H1 (cell line): ENCODE results near the gene OR10A6. TPM values are rescaled to one million over a fixed set of nuclear protein-coding genes. Genes with fewer than 3 reads are reported as not detected.

Source experiments
- CTCF ChIA-PET: fragments of 300-600 bp; sonication (Branson Sonifier 250); formaldehyde crosslinking; loops from one replicate; lab custom pipeline; 2021; ENCODE audit not compliant: partially characterized antibody; lab: Charles Lee
- POLR2A ChIA-PET: fragments of 300-600 bp; sonication (Branson Sonifier 250); formaldehyde crosslinking; loops from one replicate; lab custom pipeline; 2021; ENCODE audit warnings: inconsistent platforms; ENCODE audit not compliant: partially characterized antibody; lab: Charles Lee
- DNase-seq, 2 experiments: peaks; one replicate each; pipeline versions ENCODE4 v3.0.0 to v3.0.0-alpha.2; 2010 to 2022; ENCODE audit warnings: low spot score in 2 of 2, low read depth in 1 of 2, mixed read lengths in 1 of 2
- FAIRE-seq: peaks from 2 replicates; lab custom pipeline; 2011; peaks lifted over from hg19 to GRCh38; lab: Jason Lieb, UNC
- H2AFZ ChIP-seq: 2 replicates; pipeline ENCODE4 v1.8.1; 2012; ENCODE audit warnings: low read length, inconsistent platforms
- H2AK5ac ChIP-seq: 2 replicates; pipeline ENCODE4 v1.6.1; 2013; ENCODE audit warnings: low read depth, low read length
- H2BK120ac ChIP-seq: replicated peaks from 2 replicates; pipeline ENCODE3; 2013; ENCODE audit warnings: low read depth, low read length, inconsistent platforms
- H2BK12ac ChIP-seq: 2 replicates; pipeline ENCODE4 v1.6.1; 2013; ENCODE audit warnings: low read depth, low read length
- H2BK15ac ChIP-seq: 2 replicates; pipeline ENCODE4 v1.6.1; 2013; ENCODE audit warnings: low read length
- H2BK20ac ChIP-seq: 2 replicates; pipeline ENCODE4 v1.6.1; 2013; ENCODE audit warnings: low read length
- H2BK5ac ChIP-seq: 2 replicates; pipeline ENCODE4 v1.6.1; 2013; ENCODE audit warnings: low read depth, low read length
- H3K14ac ChIP-seq: 2 replicates; pipeline ENCODE4 v1.6.1; 2013; ENCODE audit warnings: inconsistent platforms; ENCODE audit not compliant: insufficient read length
- H3K18ac ChIP-seq: 2 replicates; pipeline ENCODE4 v1.6.1; 2013; ENCODE audit warnings: low read length; ENCODE audit errors: extremely low read depth
- H3K23ac ChIP-seq: 2 replicates; pipeline ENCODE4 v1.6.1; 2013; ENCODE audit warnings: inconsistent platforms; ENCODE audit not compliant: insufficient read length
- H3K23me2 ChIP-seq: 2 replicates; pipeline ENCODE4 v1.6.1; 2013; ENCODE audit warnings: low read depth, low read length
- H3K27ac ChIP-seq: 2 replicates; pipeline ENCODE4 v1.6.1; 2011; ENCODE audit warnings: low read depth, low read length, inconsistent platforms
- H3K27me3 ChIP-seq, 4 experiments: replicated peaks in 1 of 4; 1 replicate in 1 of 4; 2 replicates in 3 of 4; pipeline versions ENCODE4 v1.6.1 to v1.8.1; 2011 to 2013; ENCODE audit warnings: low read length in 3 of 4, mild to moderate bottlenecking in 3 of 4, inconsistent platforms in 2 of 4, mixed read lengths in 2 of 4, moderate library complexity in 1 of 4; ENCODE audit not compliant: control insufficient read depth in 3 of 4, insufficient read depth in 3 of 4; ENCODE audit errors: extremely low read depth in 1 of 4
- H3K36me3 ChIP-seq, 4 experiments: 2 replicates each; pipeline versions ENCODE4 v1.6.1 to v1.8.1; 2011 to 2013; ENCODE audit warnings: mild to moderate bottlenecking in 4 of 4, low read length in 3 of 4, moderate library complexity in 2 of 4, control low read depth in 1 of 4, inconsistent platforms in 1 of 4; ENCODE audit not compliant: insufficient read depth in 4 of 4, control insufficient read depth in 2 of 4
- H3K4ac ChIP-seq: replicated peaks from 2 replicates; pipeline ENCODE3; 2013; ENCODE audit warnings: low read length, low read depth, mixed read lengths, inconsistent platforms; ENCODE audit not compliant: insufficient read length
- H3K4me1 ChIP-seq, 4 experiments: replicated peaks in 1 of 4; 1 replicate in 1 of 4; 2 replicates in 3 of 4; pipeline versions ENCODE4 v1.6.1 to v1.8.1; 2011 to 2013; ENCODE audit warnings: low read length in 3 of 4, inconsistent platforms in 2 of 4, mixed read lengths in 1 of 4; ENCODE audit not compliant: insufficient read depth in 4 of 4, control insufficient read depth in 3 of 4
- H3K4me2 ChIP-seq, 2 experiments: 2 replicates each; pipeline versions ENCODE4 v1.6.1 to v1.8.1; 2011 to 2013; ENCODE audit warnings: low read depth in 2 of 2, low read length in 2 of 2, control low read depth in 1 of 2, inconsistent platforms in 1 of 2, mild to moderate bottlenecking in 1 of 2; ENCODE audit not compliant: insufficient read depth in 1 of 2
- H3K4me3 ChIP-seq, 4 experiments: fragments of 200-600, 300-600 bp in 1 of 4; sonication (generic), shearing (Covaris generic), sonication (Bioruptor Twin) in 1 of 4; 2 replicates each; pipeline versions ENCODE4 v1.5.1 to v1.8.1; 2011 to 2016; ENCODE audit warnings: low read length in 4 of 4, low read depth in 3 of 4, control low read depth in 2 of 4, inconsistent platforms in 2 of 4, mild to moderate bottlenecking in 2 of 4, mixed read lengths in 1 of 4, moderate library complexity in 1 of 4; ENCODE audit not compliant: insufficient read depth in 2 of 4; ENCODE audit errors: extremely low read depth in 1 of 4
- H3K56ac ChIP-seq: replicated peaks from 2 replicates; pipeline ENCODE3; 2013; ENCODE audit warnings: low read depth, mild to moderate bottlenecking, mixed read lengths, low read length, inconsistent platforms; ENCODE audit not compliant: insufficient read length
- H3K79me1 ChIP-seq: 2 replicates; pipeline ENCODE4 v1.6.1; 2013; ENCODE audit warnings: low read depth, low read length, control low read depth
- H3K79me2 ChIP-seq, 2 experiments: 2 replicates each; pipeline versions ENCODE4 v1.6.1 to v1.8.1; 2012 to 2013; ENCODE audit warnings: low read length in 2 of 2, mild to moderate bottlenecking in 2 of 2, inconsistent platforms in 1 of 2; ENCODE audit not compliant: insufficient read depth in 2 of 2, control insufficient read depth in 1 of 2
- H3K9ac ChIP-seq, 4 experiments: replicated peaks in 1 of 4; 1 replicate in 1 of 4; 2 replicates in 3 of 4; pipeline versions ENCODE4 v1.6.1 to v1.8.1; 2011 to 2013; ENCODE audit warnings: low read depth in 3 of 4, low read length in 3 of 4, control low read depth in 2 of 4, mild to moderate bottlenecking in 2 of 4, moderate library complexity in 2 of 4, inconsistent platforms in 1 of 4; ENCODE audit errors: extremely low read depth in 1 of 4
- H3K9me3 ChIP-seq, 2 experiments: 2 replicates each; pipeline versions ENCODE4 v1.6.1 to v1.8.1; 2012 to 2013; ENCODE audit warnings: mild to moderate bottlenecking in 2 of 2, moderate library complexity in 2 of 2, control low read depth in 1 of 2, inconsistent platforms in 1 of 2, low read depth in 1 of 2, low read length in 1 of 2, mixed read lengths in 1 of 2; ENCODE audit not compliant: insufficient read depth in 2 of 2
- H4K20me1 ChIP-seq, 2 experiments: replicated peaks in 1 of 2; 2 replicates each; pipeline versions ENCODE3 to v1.8.1; 2011 to 2013; ENCODE audit warnings: inconsistent platforms in 2 of 2, low read length in 2 of 2, mild to moderate bottlenecking in 1 of 2; ENCODE audit not compliant: insufficient read depth in 2 of 2, control insufficient read depth in 1 of 2
- H4K5ac ChIP-seq: 2 replicates; pipeline ENCODE4 v1.6.1; 2013; ENCODE audit warnings: low read length, low read depth, mixed read lengths, inconsistent platforms; ENCODE audit not compliant: insufficient read length
- H4K8ac ChIP-seq: 2 replicates; pipeline ENCODE4 v1.8.0; 2013; ENCODE audit warnings: mild to moderate bottlenecking, moderate library complexity, low read length, inconsistent platforms; ENCODE audit not compliant: insufficient read depth; ENCODE audit errors: extremely low read depth
- H4K91ac ChIP-seq: replicated peaks from 2 replicates; pipeline ENCODE3; 2013; ENCODE audit warnings: low read length, mixed read lengths, inconsistent platforms; ENCODE audit not compliant: insufficient read length
- ASH2L ChIP-seq: fragments of 200-600, 300-600 bp; sonication (generic); IDR thresholded peaks from one replicate; pipeline ENCODE4 v1.7.1; 2017; ENCODE audit warnings: low read length
- CBX5 ChIP-seq: fragments of 300-800, 300-1000 bp; sonication (generic); IDR thresholded peaks from 2 replicates; pipeline ENCODE4 v1.7.1; 2016; ENCODE audit warnings: antibody characterized with exemption, low read length, low read depth
- EZH2 ChIP-seq: fragments of 200-600 bp; sonication (generic); IDR thresholded peaks from 2 replicates; pipeline ENCODE4 v1.7.1; 2012; ENCODE audit warnings: low read depth, mild to moderate bottlenecking, moderate library complexity, low read length, inconsistent platforms; ENCODE audit not compliant: severe bottlenecking
- GABPA ChIP-seq: IDR thresholded peaks from 2 replicates; pipeline ENCODE4 v1.6.1; 2011; ENCODE audit warnings: mild to moderate bottlenecking, low read length, moderate library complexity, borderline replicate concordance; ENCODE audit not compliant: insufficient read depth
- POLR2A ChIP-seq, 2 experiments: IDR thresholded peaks; 1 replicate in 1 of 2; 2 replicates in 1 of 2; pipeline ENCODE4 v1.6.1; 2011; ENCODE audit warnings: low read depth in 2 of 2, low read length in 2 of 2, mild to moderate bottlenecking in 2 of 2; ENCODE audit errors: control extremely low read depth in 1 of 2
- RAD21 ChIP-seq, 2 experiments: IDR thresholded peaks in 1 of 2; conservative IDR thresholded peaks in 1 of 2; 2 replicates each; pipeline ENCODE4 v1.6.1; 2011; ENCODE audit warnings: low read depth in 2 of 2, low read length in 2 of 2, improper control_type of control experiment in 1 of 2, inconsistent platforms in 1 of 2, mild to moderate bottlenecking in 1 of 2, moderate library complexity in 1 of 2
- RBBP5 ChIP-seq: IDR thresholded peaks from 2 replicates; pipeline ENCODE4 v1.7.1; 2012; ENCODE audit warnings: low read depth, mild to moderate bottlenecking, inconsistent platforms, low read length, moderate library complexity, borderline replicate concordance
- SP1 ChIP-seq: IDR thresholded peaks from 2 replicates; pipeline ENCODE4 v1.6.1; 2011; ENCODE audit warnings: low read depth, low read length
- YY1 ChIP-seq: IDR thresholded peaks from 2 replicates; pipeline ENCODE4 v1.6.1; 2011; ENCODE audit warnings: low read depth, mild to moderate bottlenecking, low read length
- WGBS, 2 experiments: shearing (Covaris generic) in 1 of 2; methylation state at CpG; one replicate each; pipeline versions ENCODE4 v1.1.6 to v1.1.7; 2013 to 2015; ENCODE audit warnings: low lambda C conversion rate in 2 of 2, mixed read lengths in 2 of 2, inconsistent platforms in 1 of 2, low coverage in 1 of 2, missing lambda C conversion rate in 1 of 2; ENCODE audit not compliant: insufficient replicate concordance in 2 of 2, insufficient coverage in 1 of 2, insufficient read length in 1 of 2; ENCODE audit errors: extremely low coverage in 1 of 2, missing lambda C conversion rate in 1 of 2; 5-methylcytosine and 5-hydroxymethylcytosine counted together
- polyA plus RNA-seq, 7 experiments: library from polyadenylated mRNA; depleted of rRNA in 3 of 7; stranded (reverse) in 5 of 7; unstranded in 2 of 7; fragments of >200 nt in 5 of 7; fragments of 200-250 nt in 2 of 7; gene quantifications; 1 replicate in 5 of 7; 2 replicates in 1 of 7; 4 replicates in 1 of 7; pipeline versions ENCODE4 v1.2.1 to v1.2.3, GENCODE V29; 2011 to 2013; ENCODE audit warnings: missing spikeins in 2 of 7, mixed read lengths in 2 of 7
- total RNA-seq: library from RNA; stranded (reverse); fragmentation: NEBNext Ultra II Directional; extraction: Animal tissue kit (Norgen Biotek cat#: 25700); gene quantifications from 2 replicates; pipeline ENCODE4 v1.2.1, GENCODE V29; 2021

OR10A6 gene
- total and polyA plus RNA-seq, 2 of the 8 experiments (the other 6 are each of a cell fraction or from before 2014, with no cell fraction given), result not detected

GRCh38 chr11:7907121-7907520 lies 23.9 kb downstream of the OR10A6 start:
- H2BK15ac ChIP-seq, result no peak overlapping the region
- no peak overlapping the region for H2AK5ac ChIP-seq
- H3K56ac ChIP-seq, result no peak overlapping the region
- H2BK20ac ChIP-seq, result no peak overlapping the region
- 58% methylated on average over 3 of the region's 3 CpGs; no CpG with 5 or more reads in 1 of the 2 experiments for WGBS, 2 experiments
- no peaks in the 10 kb centered on the region for H3K23me2 ChIP-seq
- peak overlapping the region; percentile 91 for H4K91ac ChIP-seq
- POLR2A ChIA-PET, result interaction anchor here (0.6 to 5.5 kb wide), 7 partner anchors 12 to 220 kb away, joined by 3 to 58 read pairs (median 11); partner anchors contain the start of gene EIF3F
- H3K4me3 ChIP-seq, result no peak overlapping the region; a peak in 1 of 8 replicates
- peak overlapping the region; percentile 6 to 84; a peak in 2 of 4 replicates for H3K4me2 ChIP-seq
- H3K27ac ChIP-seq, result peak overlapping the region; percentile 4; the same call in 1 of the 2 replicates
- H3K18ac ChIP-seq, result peak overlapping the region; percentile 26; the same call in 1 of the 2 replicates
- H3K4ac ChIP-seq, result no peak overlapping the region
- H3K4me1 ChIP-seq, result peaks cover 6 to 21% (median 16%) of the 10 kb centered on the region in 4 experiments
- H3K27me3 ChIP-seq, result no peaks in the 10 kb centered on the region
- H3K36me3 ChIP-seq, result no peaks in the 10 kb centered on the region
- H3K23ac ChIP-seq, result no peak overlapping the region
- H2AFZ ChIP-seq, result no peak overlapping the region
- FAIRE-seq (no peak), DNase-seq (no peak)
- H3K14ac ChIP-seq, result no peak overlapping the region
- no peaks in the 10 kb centered on the region for H3K79me2 ChIP-seq
- no peak overlapping the region for H4K8ac ChIP-seq
- peak overlapping the region; percentile 55 for H2BK5ac ChIP-seq
- H3K79me1 ChIP-seq, result no peaks in the 10 kb centered on the region
- no peak overlapping the region for H2BK120ac ChIP-seq
- no peak overlapping the region for H2BK12ac ChIP-seq
- H4K5ac ChIP-seq, result peak overlapping the region; percentile 51
- no peak for TF ChIP-seq EZH2
- TF ChIP-seq CBX5, result no peak
- no peak for TF ChIP-seq POLR2A (IDR thresholded peaks at IDR 0.05; ENCODE audit: control extremely low read depth in 1 of 2, low read depth in 2 of 2, low read length in 2 of 2)
- no peak for TF ChIP-seq SP1
- no peak for TF ChIP-seq GABPA
- TF ChIP-seq ASH2L, result no peak
- no peak for TF ChIP-seq YY1
- no peak for TF ChIP-seq RAD21 (IDR thresholded peaks at IDR 0.05 in 1 of 2, conservative IDR thresholded peaks at IDR 0.05 in 1 of 2; ENCODE audit: low read depth in 2 of 2, low read length in 2 of 2)
- no peak for TF ChIP-seq RBBP5
- H3K9me3 ChIP-seq, result no peaks in the 10 kb centered on the region
- peak overlapping the region in 1 of 4 experiments; percentile 49; a peak in 1 of 7 replicates for H3K9ac ChIP-seq
- CTCF ChIA-PET, result interaction anchor here (1.2 to 7.3 kb wide), 7 partner anchors 14 to 809 kb away, joined by 3 to 127 read pairs (median 21); partner anchors contain the start of gene EIF3F
- no peaks in the 10 kb centered on the region for H4K20me1 ChIP-seq
